Left ventricle myocardium inferior (tissue), 1 donor: ENCODE results near the gene TRAK1. TPM values are rescaled to one million over a fixed set of nuclear protein-coding genes. Genes with fewer than 3 reads are reported as not detected.

Experiments
- DNase-seq: peaks from one replicate; pipeline ENCODE4 v3.0.0-alpha.2; 2020
- H3K27ac ChIP-seq: fragments of 200-600 bp; replicated peaks from 2 replicates; pipeline ENCODE4 v1.8.0; 2021
- H3K27me3 ChIP-seq: fragments of 200-600 bp; 2 replicates; pipeline ENCODE4 v1.8.0; 2021; ENCODE audit warnings: low read depth
- H3K36me3 ChIP-seq: fragments of 200-600 bp; 2 replicates; pipeline ENCODE4 v1.8.0; 2021
- H3K4me1 ChIP-seq: fragments of 200-600 bp; 2 replicates; pipeline ENCODE4 v1.8.0; 2021
- H3K4me3 ChIP-seq: fragments of 200-600 bp; 2 replicates; pipeline ENCODE4 v1.8.0; 2021; ENCODE audit warnings: mild to moderate bottlenecking, moderate library complexity
- H3K9me3 ChIP-seq: fragments of 200-600 bp; replicated peaks from 2 replicates; pipeline ENCODE4 v1.8.0; 2021
- CTCF ChIP-seq: fragments of 200-600 bp; IDR thresholded peaks from 2 replicates; pipeline ENCODE4 v1.8.0; 2021; ENCODE audit warnings: antibody characterized with exemption, mild to moderate bottlenecking, borderline replicate concordance
- intact Hi-C: fragments of 100-400 bp; cut with micrococcal nuclease; formaldehyde crosslinking; loops from one replicate; pipeline ENCODE4 v1.11.0; 2022
- total RNA-seq: library from RNA; stranded (reverse); fragmentation: NEBNext Ultra II Directional; extraction: Animal tissue kit (Norgen Biotek cat#: 25700); gene quantifications from one replicate; pipeline ENCODE4 v1.2.1, GENCODE V29; 2021
- donor health status: DM: no; HTN: yes; CAD: no; lungs with severe emphysema.

The TRAK1 gene
- total RNA-seq, 1 donor from 2014 or later = 264 TPM

- H3K27me3 ChIP-seq = peaks cover 64% of the 10 kb centered on the region
- no peak overlapping the region for H3K4me3 ChIP-seq
- DNase-seq = no peak
- H3K27ac ChIP-seq = no peak overlapping the region
- no peaks in the 10 kb centered on the region for H3K4me1 ChIP-seq
- no peaks in the 10 kb centered on the region for H3K36me3 ChIP-seq
- intact Hi-C loops = no loop called here
- no peaks in the 10 kb centered on the region for H3K9me3 ChIP-seq
- TF ChIP-seq CTCF = no peak
Observed at GRCh38 chr3:42271786-42272185, 180.6 kb downstream of the TRAK1 start.

- no peak for DNase-seq
- intact Hi-C loops = no loop called here
- TF ChIP-seq CTCF = no peak
- Histone ChIP-seq H3K4me1 (no peaks in the 10 kb centered on the region), H3K4me3 (no peak overlapping the region), H3K36me3 (no peaks in the 10 kb centered on the region), H3K9me3 (no peaks in the 10 kb centered on the region), H3K27me3 (peaks cover 48% of the 10 kb centered on the region), H3K27ac (no peak overlapping the region)
Observed at GRCh38 chr3:42273361-42273760, 182.2 kb downstream of the TRAK1 start.

GRCh38 chr3:42274266-42274665 lies 183.1 kb downstream of the TRAK1 start:
- intact Hi-C loops = no loop called here

GRCh38 chr3:42275217-42275616 lies 184.1 kb downstream of the TRAK1 start:
- intact Hi-C loops = no loop called here
- no peak overlapping the region for H3K27ac ChIP-seq

More at GRCh38 chr3:42274266-42274665, 183.1 kb downstream of the TRAK1 start:
- Histone ChIP-seq H3K4me1 (no peaks in the 10 kb centered on the region), H3K9me3 (no peaks in the 10 kb centered on the region), H3K27ac (no peak overlapping the region), H3K27me3 (peaks cover 39% of the 10 kb centered on the region), H3K4me3 (no peak overlapping the region), H3K36me3 (no peaks in the 10 kb centered on the region)
- no peak for TF ChIP-seq CTCF
- no peak for DNase-seq

More at GRCh38 chr3:42275217-42275616, 184.1 kb downstream of the TRAK1 start:
- H3K36me3 ChIP-seq = no peaks in the 10 kb centered on the region
- no peak for TF ChIP-seq CTCF
- peaks cover 5% of the 10 kb centered on the region for H3K9me3 ChIP-seq
- H3K27me3 ChIP-seq = peaks cover 29% of the 10 kb centered on the region
- DNase-seq = no peak
- H3K4me1 ChIP-seq = no peaks in the 10 kb centered on the region
- H3K4me3 ChIP-seq = no peak overlapping the region

Other genes starting within 250 kb of the TRAK1 start
- gene ULK4, start 129.3 kb upstream of the TRAK1 start, total RNA-seq = 1.8 TPM
- not detected for gene CCK, start 174.8 kb downstream of the TRAK1 start, total RNA-seq